Activated T-cell treated with anti-CD3 and anti-CD28 coated beads, Interleukin-2, amount 50 U/mL, for 72 hours (primary cell): ENCODE data around the gene HRH4. TPM values are rescaled to one million over a fixed set of nuclear protein-coding genes. Genes with fewer than 3 reads are reported as not detected.

ENCODE experiments used
- ATAC-seq, 2 donors: fragments of 150-1000 bp; cut with Tn5 transposase; replicated peaks in 1 of 2; 2 replicates each; pipeline ENCODE4 v1.10.0; 2021; ENCODE audit warnings: moderate library complexity in 2 of 2, mild to moderate bottlenecking in 1 of 2
- DNase-seq, 2 donors: peaks; one replicate each; pipeline ENCODE4 v3.0.0; 2021 to 2022; ENCODE audit warnings: mixed read lengths in 1 of 2
- H3K27ac Mint-ChIP-seq: one replicate; pipeline ENCODE4 v1.8.0; 2022; ENCODE audit warnings: mild to moderate bottlenecking, moderate library complexity, mixed read lengths
- H3K27me3 Mint-ChIP-seq: one replicate; pipeline ENCODE4 v1.8.0; 2022; ENCODE audit warnings: low read depth, mixed read lengths
- H3K36me3 Mint-ChIP-seq, 2 donors: one replicate each; pipeline ENCODE4 v1.8.0; 2022; ENCODE audit warnings: mixed read lengths in 2 of 2, mild to moderate bottlenecking in 1 of 2; ENCODE audit not compliant: insufficient read depth in 2 of 2
- H3K4me1 Mint-ChIP-seq: one replicate; pipeline ENCODE4 v1.8.0; 2022; ENCODE audit warnings: low read depth, mixed read lengths
- H3K4me3 Mint-ChIP-seq, 2 donors: one replicate each; pipeline ENCODE4 v1.8.0; 2022; ENCODE audit warnings: mild to moderate bottlenecking in 2 of 2, mixed read lengths in 2 of 2, moderate library complexity in 2 of 2
- H3K9me3 Mint-ChIP-seq, 2 donors: one replicate each; pipeline ENCODE4 v1.8.0; 2022; ENCODE audit warnings: mixed read lengths in 2 of 2
- total RNA-seq, 2 donors: library from RNA; stranded (reverse); gene quantifications; one replicate each; pipeline ENCODE4 v1.2.3, GENCODE V29; 2022

HRH4 gene
- total RNA-seq, 2 donors from 2014 or later = 0.10 to 0.16 TPM

DNA sequence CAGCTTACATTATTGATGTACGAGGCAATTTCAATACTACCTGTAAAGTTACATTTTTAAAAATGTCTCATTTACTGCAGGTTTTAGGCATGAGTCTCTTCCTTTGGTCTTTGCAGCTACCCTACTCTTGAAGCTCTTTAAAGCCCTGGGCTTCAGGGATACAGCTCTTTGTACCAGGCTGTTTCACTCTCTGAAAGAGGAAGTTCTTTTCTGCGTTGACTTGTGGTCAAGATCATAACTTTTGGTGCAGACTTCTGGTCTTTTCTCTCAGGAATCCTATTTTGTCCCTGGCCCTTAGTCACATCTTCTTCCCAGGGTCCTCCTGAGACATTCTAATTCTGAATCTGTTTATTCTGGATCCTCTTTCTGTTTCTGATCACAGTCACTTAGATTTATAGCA is 16.6 kb upstream of the HRH4 start:
- H3K27me3 Mint-ChIP-seq = no peaks in the 10 kb centered on the region
- peaks cover 2 to 13% of the 10 kb centered on the region in 2 donors for H3K36me3 Mint-ChIP-seq
- ATAC-seq = no peak
- H3K27ac Mint-ChIP-seq = no peak overlapping the region
- no peaks in the 10 kb centered on the region for H3K9me3 Mint-ChIP-seq
- DNase-seq = no peak
- no peak overlapping the region for H3K4me3 Mint-ChIP-seq
- H3K4me1 Mint-ChIP-seq = peaks cover 5% of the 10 kb centered on the region

DNA sequence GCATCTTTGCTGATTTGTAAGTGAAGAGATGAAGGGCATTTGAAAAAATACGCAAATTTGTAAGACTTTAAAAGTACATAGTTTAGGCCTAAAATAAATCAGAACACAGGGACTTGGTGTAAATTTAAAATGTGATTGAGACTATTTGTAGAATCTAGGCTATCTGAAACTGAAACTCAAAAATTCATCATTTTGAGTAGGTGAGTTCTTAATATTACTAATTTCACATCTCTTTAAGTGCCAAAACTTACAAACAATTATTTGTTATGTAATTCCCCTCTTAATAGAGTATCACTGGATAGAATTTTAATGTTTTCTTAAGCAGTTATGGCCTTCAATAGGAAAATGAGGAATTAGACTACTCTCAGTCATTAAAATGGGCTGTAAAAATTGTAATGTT is 14.0 kb upstream of the HRH4 start:
- no peak for DNase-seq
- ATAC-seq = no peak
- no peak overlapping the region for H3K4me3 Mint-ChIP-seq
- peaks cover 2 to 11% of the 10 kb centered on the region in 2 donors for H3K36me3 Mint-ChIP-seq
- no peaks in the 10 kb centered on the region for H3K27me3 Mint-ChIP-seq
- peaks cover 5% of the 10 kb centered on the region for H3K4me1 Mint-ChIP-seq
- no peak overlapping the region for H3K27ac Mint-ChIP-seq
- H3K9me3 Mint-ChIP-seq = no peaks in the 10 kb centered on the region

DNA sequence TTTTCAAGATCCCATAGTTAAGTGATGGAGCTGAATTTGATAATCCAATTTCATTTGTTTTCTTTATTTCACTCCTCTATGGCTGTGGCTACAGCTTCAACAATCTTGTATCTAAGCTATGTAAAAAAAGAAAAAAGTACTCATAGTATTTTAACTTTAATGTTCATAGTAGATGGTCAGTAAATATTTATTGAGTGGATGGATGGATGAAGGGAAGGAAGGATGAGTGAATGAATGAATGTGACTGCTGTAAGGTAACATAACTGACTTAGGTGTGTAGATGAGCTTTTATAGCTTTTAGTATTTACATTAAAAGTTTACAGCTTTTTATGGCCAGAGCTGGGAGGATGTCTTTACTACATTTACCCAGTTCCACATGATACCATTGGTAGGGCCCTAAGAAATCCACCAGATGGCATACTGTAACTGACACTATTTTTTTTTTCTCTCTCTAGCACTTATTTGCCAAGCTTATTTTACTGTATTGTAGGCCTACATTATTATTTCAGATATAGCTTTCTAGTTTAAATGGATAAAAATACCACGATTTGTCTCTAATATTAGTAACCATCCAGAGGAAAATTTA is 13.4 kb upstream of the HRH4 start:
- no peak for ATAC-seq
- no peaks in the 10 kb centered on the region for H3K27me3 Mint-ChIP-seq
- H3K27ac Mint-ChIP-seq = no peak overlapping the region
- no peaks in the 10 kb centered on the region for H3K9me3 Mint-ChIP-seq
- DNase-seq = no peak
- H3K4me1 Mint-ChIP-seq = peaks cover 5% of the 10 kb centered on the region
- H3K36me3 Mint-ChIP-seq = peaks cover 2 to 11% of the 10 kb centered on the region in 2 donors
- no peak overlapping the region for H3K4me3 Mint-ChIP-seq

DNA sequence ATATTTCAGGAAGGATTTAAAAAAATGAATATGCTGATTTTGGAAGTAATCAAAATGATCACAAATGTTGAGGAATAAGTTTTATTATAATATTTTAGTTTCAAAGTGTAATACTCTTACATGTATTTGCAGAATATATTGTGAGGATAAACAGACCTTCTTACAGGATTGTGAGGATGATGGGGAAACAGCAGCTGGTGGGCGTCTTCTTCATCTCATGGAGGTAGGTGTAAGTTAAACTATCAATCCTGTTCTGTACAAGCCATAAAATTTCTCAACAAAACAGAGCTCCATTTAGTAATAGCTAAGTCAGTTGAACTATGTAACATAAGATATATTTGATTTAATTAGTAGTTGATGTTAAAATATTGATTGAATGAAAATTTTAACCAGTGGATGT is 12.5 kb upstream of the HRH4 start:
- Mint-ChIP-seq H3K9me3 (no peaks in the 10 kb centered on the region), H3K4me1 (peaks cover 5% of the 10 kb centered on the region), H3K36me3 (peaks cover 2 to 11% of the 10 kb centered on the region in 2 donors), H3K4me3 (no peak overlapping the region), H3K27ac (no peak overlapping the region), H3K27me3 (no peaks in the 10 kb centered on the region)
- no peak for DNase-seq
- no peak for ATAC-seq

DNA sequence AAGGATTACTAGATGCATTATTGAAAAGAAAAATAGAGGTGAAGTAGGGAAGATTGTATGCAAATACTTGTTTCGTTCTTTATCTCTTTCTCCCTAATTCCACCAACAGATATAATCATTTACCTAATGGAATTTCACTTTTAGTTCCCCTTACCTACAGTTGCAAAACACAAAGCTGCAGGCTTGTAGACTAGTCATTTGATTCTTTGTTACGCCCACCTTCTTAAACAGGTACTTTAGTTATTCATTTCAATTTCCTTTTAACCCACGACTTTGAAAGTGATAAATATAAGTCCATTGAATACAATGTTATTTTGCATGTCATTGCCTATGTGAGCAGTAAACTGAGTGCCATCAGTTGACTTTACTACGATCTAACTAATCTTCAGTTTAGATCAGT is 3.9 kb upstream of the HRH4 start:
- H3K27me3 Mint-ChIP-seq = peaks cover under 1% of the 10 kb centered on the region
- no peak for DNase-seq
- H3K27ac Mint-ChIP-seq = no peak overlapping the region
- ATAC-seq = peak; percentile 69 to 85
- H3K4me1 Mint-ChIP-seq = peaks cover 13% of the 10 kb centered on the region
- peaks cover 0 to 3% of the 10 kb centered on the region in 2 donors for H3K36me3 Mint-ChIP-seq
- H3K9me3 Mint-ChIP-seq = no peaks in the 10 kb centered on the region
- H3K4me3 Mint-ChIP-seq = peak overlapping the region in 1 of 2 donors; percentile 36

DNA sequence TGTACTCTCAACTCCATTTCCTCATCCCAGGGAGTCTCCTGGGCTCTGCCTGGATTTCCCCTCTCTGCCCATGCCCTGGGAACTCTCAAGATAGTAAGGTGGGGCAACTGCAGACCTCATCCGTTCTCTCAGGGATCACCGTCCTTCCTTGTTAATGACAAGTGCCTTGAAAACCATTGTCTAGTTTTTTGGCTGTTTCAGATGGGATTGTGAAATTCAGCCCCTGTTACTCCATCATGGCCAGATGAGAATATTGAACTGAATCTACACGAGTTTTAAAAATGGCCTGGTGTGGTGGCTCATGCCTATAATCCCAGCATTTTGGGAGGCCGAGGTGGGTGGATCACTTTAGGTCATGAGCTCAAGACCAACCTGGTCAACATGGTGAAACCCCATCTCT is 665 bp upstream of the HRH4 start:
- Mint-ChIP-seq H3K27me3 (peaks cover 10% of the 10 kb centered on the region), H3K9me3 (no peaks in the 10 kb centered on the region), H3K36me3 (peaks cover 0 to 3% of the 10 kb centered on the region in 2 donors), H3K27ac (no peak overlapping the region), H3K4me3 (no peak overlapping the region), H3K4me1 (peaks cover 13% of the 10 kb centered on the region)
- ATAC-seq = no peak
- DNase-seq = no peak

DNA sequence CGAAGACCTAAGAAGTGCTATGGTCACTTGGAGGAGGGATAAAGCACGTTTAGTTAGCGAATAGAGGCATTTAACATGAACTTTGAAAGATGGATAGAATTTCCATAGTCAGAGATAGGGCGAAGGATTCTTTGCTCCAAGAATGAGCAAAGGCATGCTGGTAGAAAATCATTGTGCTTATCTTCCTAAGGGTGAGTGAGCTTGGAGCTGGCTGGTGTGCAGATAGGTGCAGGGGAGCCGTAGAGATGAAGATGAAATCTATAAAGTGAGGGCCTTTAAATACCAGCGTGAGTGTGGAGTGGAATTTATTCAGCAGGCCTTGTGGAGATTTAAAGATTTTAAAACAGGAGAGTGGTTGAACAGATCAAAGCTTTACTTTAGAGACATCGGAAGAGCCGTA is 1.6 kb downstream of the HRH4 start:
- H3K4me3 Mint-ChIP-seq = peak overlapping the region in 1 of 2 donors; percentile 17
- H3K27me3 Mint-ChIP-seq = peaks cover 21% of the 10 kb centered on the region
- no peak for DNase-seq
- H3K27ac Mint-ChIP-seq = no peak overlapping the region
- no peaks in the 10 kb centered on the region for H3K9me3 Mint-ChIP-seq
- ATAC-seq = no peak
- H3K36me3 Mint-ChIP-seq = peaks cover 0 to 3% of the 10 kb centered on the region in 2 donors
- peaks cover 4% of the 10 kb centered on the region for H3K4me1 Mint-ChIP-seq

DNA sequence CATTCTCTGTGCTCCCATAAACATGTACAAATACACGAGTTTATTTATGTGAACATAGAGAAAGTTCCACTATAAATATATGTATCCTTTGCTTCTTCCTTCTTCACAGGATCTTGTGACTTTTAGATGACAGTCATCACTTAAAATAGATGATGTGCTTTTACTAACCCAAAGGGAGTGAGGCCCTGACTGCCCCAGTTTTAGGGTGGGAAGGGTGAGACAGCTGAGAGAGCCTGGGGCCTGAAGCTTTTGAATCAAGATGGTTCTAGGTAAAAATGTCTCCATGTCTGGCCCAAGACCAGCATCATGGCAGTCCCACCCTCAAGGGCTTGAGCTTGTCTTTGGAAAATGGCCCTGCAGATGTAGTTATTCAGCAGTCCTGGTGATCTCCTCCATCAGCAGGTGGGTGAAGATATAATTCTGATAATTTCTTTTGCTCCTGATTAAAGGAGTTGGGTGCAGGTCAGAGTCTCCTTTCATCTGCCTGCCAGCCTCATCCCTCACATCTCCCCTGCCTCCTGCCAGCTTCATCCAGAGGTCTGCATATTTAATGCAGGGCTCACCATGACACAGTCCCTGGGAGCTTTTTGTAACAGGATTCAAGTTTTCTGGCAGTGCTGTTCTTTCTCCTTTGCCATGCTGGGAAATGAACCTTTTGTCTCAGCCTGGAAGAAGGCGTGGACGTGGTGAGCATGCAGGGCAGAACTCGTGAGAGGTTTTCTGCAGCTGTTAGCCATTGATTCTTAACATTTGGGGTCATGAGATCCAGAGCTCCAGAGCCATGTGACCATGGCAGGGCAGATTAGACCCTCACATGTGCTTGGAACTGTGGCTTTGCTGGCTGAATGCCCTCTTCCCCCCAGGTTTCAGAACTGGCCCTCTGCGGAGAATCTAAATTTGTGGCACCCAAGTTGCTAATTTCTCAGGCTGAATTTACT is 2.7 kb downstream of the HRH4 start:
- Mint-ChIP-seq H3K4me1 (no peaks in the 10 kb centered on the region), H3K27me3 (peaks cover 26% of the 10 kb centered on the region), H3K36me3 (peaks cover 0 to 3% of the 10 kb centered on the region in 2 donors), H3K27ac (peak overlapping the region; percentile 5), H3K4me3 (peak overlapping the region in 1 of 2 donors; percentile 17), H3K9me3 (no peaks in the 10 kb centered on the region)
- DNase-seq = no peak
- no peak for ATAC-seq

DNA sequence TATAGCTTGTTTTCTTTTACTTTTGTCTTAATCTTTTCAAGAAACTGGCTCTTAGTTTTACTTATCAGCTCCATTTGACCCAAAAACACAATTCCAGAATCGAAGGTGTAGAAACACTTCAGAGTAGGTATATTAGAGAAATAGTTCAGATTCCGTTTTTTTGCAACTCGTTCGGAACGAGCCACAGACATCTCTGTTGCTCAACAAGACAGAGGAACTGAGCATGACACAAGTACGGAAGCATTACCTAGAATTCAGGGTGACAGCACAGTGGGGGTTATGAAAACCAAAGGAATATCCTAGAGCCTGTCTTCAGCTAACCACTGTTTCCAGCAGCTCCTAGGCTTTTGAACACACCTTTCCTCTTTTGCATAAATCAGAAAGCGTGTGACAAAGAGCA is 5.0 kb downstream of the HRH4 start:
- ATAC-seq (no peak), DNase-seq (no peak)
- Mint-ChIP-seq H3K36me3 (no peaks in the 10 kb centered on the region), H3K9me3 (no peaks in the 10 kb centered on the region), H3K27me3 (peaks cover 26% of the 10 kb centered on the region), H3K4me1 (no peaks in the 10 kb centered on the region), H3K4me3 (no peak overlapping the region), H3K27ac (no peak overlapping the region)

DNA sequence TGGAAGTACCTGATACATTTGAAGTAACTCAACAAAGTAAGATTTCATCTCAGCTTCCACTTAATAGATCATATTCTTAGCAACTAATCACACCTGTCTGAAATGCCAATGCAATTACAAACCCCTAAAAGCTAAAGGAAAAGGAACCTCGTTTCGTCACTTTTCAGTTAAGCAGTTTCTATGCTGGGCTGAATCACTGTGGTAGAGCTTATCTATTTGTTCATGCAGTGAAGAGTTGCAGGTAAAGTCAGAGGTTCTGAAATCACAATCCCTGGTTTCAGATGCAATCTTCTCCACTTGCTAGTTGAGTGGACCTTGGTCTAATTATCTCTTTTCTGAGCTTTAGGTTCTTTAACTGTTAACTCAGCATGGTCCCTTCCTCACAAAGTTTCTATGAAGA is 6.3 kb downstream of the HRH4 start:
- H3K27me3 Mint-ChIP-seq = peaks cover 24% of the 10 kb centered on the region
- DNase-seq (no peak), ATAC-seq (peak in 1 of 2 donors; percentile 53)
- no peaks in the 10 kb centered on the region for H3K4me1 Mint-ChIP-seq
- H3K4me3 Mint-ChIP-seq = peak overlapping the region in 1 of 2 donors; percentile 13
- no peaks in the 10 kb centered on the region for H3K36me3 Mint-ChIP-seq
- H3K27ac Mint-ChIP-seq = no peak overlapping the region
- H3K9me3 Mint-ChIP-seq = no peaks in the 10 kb centered on the region

DNA sequence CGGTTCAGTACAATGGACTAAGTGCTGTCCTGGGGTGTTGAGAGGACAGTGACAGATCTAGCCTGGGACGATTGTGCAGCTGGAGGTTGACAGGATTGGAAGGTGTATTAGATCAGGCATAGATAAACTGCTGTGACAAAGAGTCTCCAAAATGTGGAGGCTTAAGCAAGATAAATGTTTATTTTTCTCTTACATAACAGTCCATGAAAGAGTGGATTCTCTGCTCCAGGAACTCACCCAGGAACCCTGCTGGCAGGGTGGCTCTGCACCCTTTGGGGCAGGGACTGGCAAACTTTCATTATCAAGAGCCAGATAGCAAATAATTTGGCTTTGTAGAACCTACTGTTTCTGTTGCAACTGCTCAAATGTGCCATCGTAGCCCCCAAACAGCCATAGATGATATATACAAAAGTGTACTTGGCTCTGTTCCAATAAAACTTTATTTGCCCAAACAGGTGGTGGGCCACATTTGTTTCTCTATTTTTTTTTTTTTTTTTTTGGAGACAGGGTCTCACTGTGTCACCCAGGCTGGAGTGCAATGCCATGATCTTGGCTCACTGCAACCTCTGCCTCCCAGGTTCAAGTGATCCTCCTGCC is 9.7 kb downstream of the HRH4 start:
- no peak overlapping the region for H3K4me3 Mint-ChIP-seq
- H3K36me3 Mint-ChIP-seq = no peaks in the 10 kb centered on the region
- H3K27me3 Mint-ChIP-seq = peaks cover 32% of the 10 kb centered on the region
- no peak overlapping the region for H3K27ac Mint-ChIP-seq
- DNase-seq (no peak), ATAC-seq (no peak)
- no peaks in the 10 kb centered on the region for H3K9me3 Mint-ChIP-seq
- H3K4me1 Mint-ChIP-seq = no peaks in the 10 kb centered on the region

DNA sequence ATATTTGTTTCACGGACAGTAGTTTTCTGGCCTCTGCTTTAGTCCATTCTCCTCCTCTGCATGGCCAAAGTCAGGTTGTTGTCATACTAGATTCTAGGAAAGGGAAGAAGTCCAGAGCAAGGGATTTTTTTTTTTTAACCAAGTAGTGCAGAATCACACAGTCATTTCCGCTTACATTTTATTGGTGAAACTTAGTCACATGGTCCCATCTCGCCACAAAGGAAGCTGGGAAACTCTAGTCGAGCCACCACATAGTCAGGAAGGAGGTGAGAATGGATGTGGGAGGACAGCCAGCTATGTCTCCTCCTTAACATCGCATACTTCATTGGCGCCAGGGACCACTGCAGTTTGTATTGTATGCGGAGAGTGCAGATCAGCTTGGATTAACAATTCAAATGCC is 10.4 kb downstream of the HRH4 start:
- peaks cover 27% of the 10 kb centered on the region for H3K27me3 Mint-ChIP-seq
- H3K4me3 Mint-ChIP-seq = no peak overlapping the region
- DNase-seq = no peak
- no peaks in the 10 kb centered on the region for H3K9me3 Mint-ChIP-seq
- H3K27ac Mint-ChIP-seq = no peak overlapping the region
- H3K36me3 Mint-ChIP-seq = no peaks in the 10 kb centered on the region
- no peak for ATAC-seq
- peaks cover 5% of the 10 kb centered on the region for H3K4me1 Mint-ChIP-seq

DNA sequence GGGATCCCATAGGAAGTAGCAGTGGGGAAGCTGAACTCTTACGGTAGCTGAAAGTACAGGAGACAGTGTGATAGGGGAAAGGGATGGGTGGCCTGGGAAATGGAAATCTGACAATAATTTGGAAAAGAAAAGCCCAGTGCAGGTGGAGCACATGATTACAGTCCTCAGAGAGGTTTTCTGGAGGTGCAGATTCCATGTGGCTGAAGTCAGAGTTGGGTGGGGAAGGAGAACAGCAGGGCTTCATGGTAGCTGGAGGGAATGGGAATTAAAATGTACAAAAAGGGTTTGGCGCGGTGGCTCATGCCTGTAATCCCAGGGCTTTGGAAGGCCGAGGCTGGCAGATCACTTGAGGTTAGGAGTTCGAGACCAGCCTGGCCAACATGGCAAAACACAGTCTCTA is 12.2 kb downstream of the HRH4 start:
- ATAC-seq (no peak), DNase-seq (no peak)
- Mint-ChIP-seq H3K27me3 (peaks cover 31% of the 10 kb centered on the region), H3K27ac (no peak overlapping the region), H3K36me3 (no peaks in the 10 kb centered on the region), H3K4me3 (no peak overlapping the region), H3K9me3 (no peaks in the 10 kb centered on the region), H3K4me1 (peaks cover 5% of the 10 kb centered on the region)
